Muscle of back (tissue), 13 donors: ENCODE results near the gene MED10. TPM values are rescaled to one million over a fixed set of nuclear protein-coding genes. Genes with fewer than 3 reads are reported as not detected.

Experiments
- DNase-seq, 3 donors: peaks; one replicate each; pipeline versions ENCODE4 v3.0.0 to v3.0.0-alpha.2; 2013
- long read RNA-seq, 9 donors: transcript quantifications; one replicate each; lab custom pipeline, GENCODE V29; 2026
- polyA plus RNA-seq, 10 donors: library from polyadenylated mRNA; unstranded; fragments of 120-200 nt; gene quantifications; one replicate each; pipeline ENCODE4 v1.2.1, GENCODE V29; 2013; ENCODE audit not compliant: insufficient read length in 10 of 10

Gene MED10, protein sequence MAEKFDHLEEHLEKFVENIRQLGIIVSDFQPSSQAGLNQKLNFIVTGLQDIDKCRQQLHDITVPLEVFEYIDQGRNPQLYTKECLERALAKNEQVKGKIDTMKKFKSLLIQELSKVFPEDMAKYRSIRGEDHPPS
- polyA plus RNA-seq = 10 to 100 TPM; 34.2 to 43.2 (median 37.9) TPM
- long read RNA-seq, donor 1, transcript MED10-201 (4 exons, 1,141 nt) = major isoform, 14 of 19 reads
- long read RNA-seq, donor 1, partial matches to known transcripts = 0 of 19 reads
- long read RNA-seq, donor 1, other reads (novel, unspliced or antisense) = 0 of 19 reads
- long read RNA-seq, donor 2, transcript MED10-201 (4 exons, 1,141 nt) = major isoform, 20 of 27 reads
- long read RNA-seq, donor 2, partial matches to known transcripts = 5 of 27 reads
- long read RNA-seq, donor 2, other reads (novel, unspliced or antisense) = 0 of 27 reads
- long read RNA-seq, donor 3 = 0 reads
- long read RNA-seq, donor 4, transcript MED10-201 (4 exons, 1,141 nt) = major isoform, 24 of 25 reads
- long read RNA-seq, donor 4, partial matches to known transcripts = 0 of 25 reads
- long read RNA-seq, donor 4, other reads (novel, unspliced or antisense) = 0 of 25 reads
- long read RNA-seq, donor 5, transcript MED10-201 (4 exons, 1,141 nt) = major isoform, 27 of 32 reads
- long read RNA-seq, donor 5, partial matches to known transcripts = 0 of 32 reads
- long read RNA-seq, donor 5, other reads (novel, unspliced or antisense) = 0 of 32 reads
- long read RNA-seq, donor 6, transcript MED10-201 (4 exons, 1,141 nt) = major isoform, 20 of 22 reads
- long read RNA-seq, donor 6, partial matches to known transcripts = 0 of 22 reads
- long read RNA-seq, donor 6, other reads (novel, unspliced or antisense) = 0 of 22 reads
- long read RNA-seq, donor 7, transcript MED10-203 (2 exons, 648 nt) = minor isoform, 5 of 23 reads
- long read RNA-seq, donor 7, transcript MED10-201 (4 exons, 1,141 nt) = major isoform, 16 of 23 reads
- long read RNA-seq, donor 7, partial matches to known transcripts = 0 of 23 reads
- long read RNA-seq, donor 7, other reads (novel, unspliced or antisense) = 0 of 23 reads
- long read RNA-seq, donor 8, transcript MED10-201 (4 exons, 1,141 nt) = major isoform, 18 of 19 reads
- long read RNA-seq, donor 8, partial matches to known transcripts = 0 of 19 reads
- long read RNA-seq, donor 8, other reads (novel, unspliced or antisense) = 0 of 19 reads
- long read RNA-seq, donor 9, transcript MED10-201 (4 exons, 1,141 nt) = major isoform, 5 of 5 reads
- long read RNA-seq, donor 9, partial matches to known transcripts = 0 of 5 reads
- long read RNA-seq, donor 9, other reads (novel, unspliced or antisense) = 0 of 5 reads

- DNase-seq = peak; percentile 91 to 97 (median 95)
Observed at GRCh38 chr5:6377905-6378765, at the start of gene MED10. MED10 (minus strand) TSS chr5:6378547; CDS start chr5:6378483, 64 bp downstream.

- no peak for DNase-seq
Observed at GRCh38 chr5:6427694-6428093, 49.3 kb upstream of the MED10 start.

GRCh38 chr5:6424700-6425099 is 46.4 kb upstream of the MED10 start:
- no peak for DNase-seq

DNA sequence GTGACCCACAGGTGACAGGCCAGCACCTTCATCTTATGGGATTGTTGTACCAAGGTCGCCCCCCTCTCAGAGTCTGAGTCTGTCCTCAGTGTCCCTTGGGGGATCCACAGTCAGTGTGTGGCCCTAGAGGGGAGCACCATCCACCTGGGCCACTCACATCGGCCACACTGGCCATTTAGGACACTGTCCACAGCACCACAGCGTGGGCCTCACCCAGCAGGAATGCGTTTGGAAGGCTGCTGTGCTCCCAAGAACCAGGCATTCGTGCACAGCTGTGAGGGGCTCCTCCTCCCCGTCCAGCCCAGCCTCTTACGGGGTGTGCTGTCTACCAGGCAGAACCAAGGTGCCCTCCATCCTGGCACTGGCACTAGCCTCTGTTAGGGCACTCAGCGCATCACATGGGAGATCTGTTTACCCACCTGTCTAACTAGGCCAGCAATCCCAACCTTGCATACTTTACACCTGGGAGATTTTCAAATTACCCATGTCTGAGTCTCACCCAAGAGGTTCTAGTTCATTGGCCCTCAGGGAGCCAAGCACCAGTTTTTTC is 45.8 kb upstream of the MED10 start:
- no peak for DNase-seq

DNA sequence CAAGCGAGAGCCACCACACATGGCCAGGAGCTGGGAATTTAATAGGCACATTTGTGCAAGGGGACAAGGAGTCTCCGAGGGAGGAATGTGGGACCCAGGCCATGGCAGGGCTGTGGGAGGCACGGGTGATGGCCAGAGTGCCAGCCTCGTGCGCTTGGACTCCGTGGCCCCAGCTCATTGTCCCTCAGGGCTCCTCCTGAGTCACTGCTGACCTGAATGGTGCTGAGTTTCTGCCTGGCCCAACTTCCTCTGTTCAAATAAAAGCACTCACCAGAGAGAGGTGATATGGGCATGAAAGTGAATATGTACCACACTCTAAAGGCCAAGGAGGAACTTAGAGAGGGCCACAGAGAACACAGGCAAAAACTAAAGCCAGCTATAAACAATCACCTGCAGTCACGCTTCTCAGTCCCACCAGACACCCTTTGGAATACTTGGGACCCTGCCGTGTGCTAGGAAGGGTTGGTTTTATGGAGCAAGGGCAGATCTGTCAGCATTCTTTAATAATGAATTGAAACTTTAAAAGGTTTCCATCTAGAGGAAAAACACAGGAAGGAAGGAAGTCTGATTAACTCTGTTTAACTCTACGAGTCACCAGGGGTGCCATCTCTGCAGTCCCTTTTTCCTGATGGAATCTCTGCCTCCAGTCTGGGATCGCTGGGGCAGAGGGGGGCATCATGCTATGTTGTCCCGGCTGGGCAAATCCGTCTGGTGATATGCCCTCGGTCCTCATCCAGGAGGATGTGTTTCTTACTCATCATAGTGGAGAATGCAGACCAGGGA is 45.2 kb upstream of the MED10 start:
- no peak for DNase-seq

GRCh38 chr5:6419340-6419852 is 41.0 kb upstream of the MED10 start:
- DNase-seq = peak in 1 of 3 donors; percentile 23

GRCh38 chr5:6418679-6419276 is 40.4 kb upstream of the MED10 start:
- no peak for DNase-seq

GRCh38 chr5:6417657-6418056 is 39.3 kb upstream of the MED10 start:
- DNase-seq = no peak

DNA sequence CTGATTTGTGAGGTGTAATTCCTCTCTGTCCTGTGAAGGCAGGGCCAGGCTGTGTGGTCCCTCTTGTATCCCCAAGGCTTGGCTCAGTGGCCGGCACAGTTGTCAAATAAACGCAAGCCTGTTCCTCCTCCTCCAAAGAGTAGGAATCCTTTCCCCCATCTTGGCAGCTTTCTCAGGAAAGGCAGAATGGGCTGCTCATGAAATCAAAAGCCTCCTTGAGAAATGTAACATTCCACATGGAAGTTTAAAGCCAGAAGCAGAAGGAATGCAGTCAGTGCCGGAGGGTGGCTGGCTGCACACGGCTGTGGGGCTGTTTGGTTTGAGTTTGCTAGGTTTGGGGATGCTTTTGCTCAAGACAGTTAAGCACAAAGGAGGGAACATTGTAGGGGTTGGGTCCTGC is 34.5 kb upstream of the MED10 start:
- DNase-seq = no peak

GRCh38 chr5:6411141-6411540 is 32.8 kb upstream of the MED10 start:
- no peak for DNase-seq

DNA sequence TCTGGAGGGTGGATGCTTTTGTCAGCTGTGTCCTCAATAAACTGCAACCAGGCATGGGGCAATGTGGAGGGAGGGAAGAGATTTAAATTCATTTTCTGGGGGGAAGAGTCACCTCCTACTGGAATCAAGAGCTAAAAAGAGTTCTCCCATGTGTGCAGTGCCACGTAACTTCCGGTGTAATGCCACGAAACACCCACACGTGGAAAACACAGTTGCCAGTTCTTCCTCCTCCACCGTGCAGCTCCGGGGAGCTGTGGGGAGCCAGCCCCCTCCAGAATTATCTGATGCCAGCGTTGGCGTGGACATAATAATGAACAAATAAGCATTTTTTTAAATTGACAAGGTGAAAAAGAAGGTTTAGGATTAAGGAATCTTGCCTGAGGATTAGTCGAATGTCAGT is 32.1 kb upstream of the MED10 start:
- no peak for DNase-seq

GRCh38 chr5:6408627-6409446 is 30.5 kb upstream of the MED10 start:
- no peak for DNase-seq

- DNase-seq = no peak
Observed at GRCh38 chr5:6408260-6408596, 29.9 kb upstream of the MED10 start.

GRCh38 chr5:6407558-6408259 is 29.4 kb upstream of the MED10 start:
- DNase-seq = no peak

DNA sequence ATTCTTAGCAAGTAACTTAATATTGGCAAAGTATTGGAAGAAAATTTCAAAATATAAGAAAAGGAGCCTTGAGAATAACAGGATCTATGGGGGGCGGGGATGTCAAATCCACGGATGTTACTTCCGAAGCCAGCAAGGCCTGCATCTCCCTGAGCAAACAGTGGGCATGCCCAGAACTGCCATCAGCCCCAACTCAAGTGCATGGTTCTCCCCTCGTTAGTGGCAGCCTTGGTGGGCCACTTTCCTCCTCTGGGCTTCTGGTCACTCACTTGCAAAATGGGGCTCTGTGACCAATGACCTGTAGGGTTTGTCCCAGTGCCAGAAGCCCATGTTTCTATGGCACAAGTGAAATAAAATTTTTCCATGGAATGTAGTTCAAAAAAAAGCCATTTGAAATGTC is 27.2 kb upstream of the MED10 start:
- DNase-seq = no peak

- DNase-seq = peak in 1 of 3 donors; percentile 57
Observed at GRCh38 chr5:6404129-6404528, 25.8 kb upstream of the MED10 start.

- no peak for DNase-seq
Observed at GRCh38 chr5:6403416-6403815, 25.1 kb upstream of the MED10 start.
